ENCODE data around the gene SV2C.

DNA sequence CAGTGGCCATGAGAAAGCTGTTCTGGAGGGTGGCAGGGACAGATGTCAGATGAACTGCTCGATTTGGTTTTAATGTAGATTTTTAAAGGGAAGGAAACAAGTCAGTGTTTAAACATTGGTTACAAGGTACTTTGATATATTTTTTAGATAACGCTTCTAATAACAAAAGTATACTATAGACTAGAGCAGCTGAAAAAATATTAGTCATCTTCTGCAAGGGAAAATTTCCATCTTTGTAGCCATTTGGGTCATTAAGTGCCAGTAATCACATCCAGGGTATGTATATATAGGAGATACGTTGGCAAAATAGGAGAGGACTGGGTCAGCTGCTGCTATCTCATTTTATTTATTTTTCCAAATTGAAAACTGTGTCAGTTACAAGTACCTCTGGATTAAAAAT is 69.0 kb downstream of the SV2C start:
- TF ChIP-seq, protein P1, sequence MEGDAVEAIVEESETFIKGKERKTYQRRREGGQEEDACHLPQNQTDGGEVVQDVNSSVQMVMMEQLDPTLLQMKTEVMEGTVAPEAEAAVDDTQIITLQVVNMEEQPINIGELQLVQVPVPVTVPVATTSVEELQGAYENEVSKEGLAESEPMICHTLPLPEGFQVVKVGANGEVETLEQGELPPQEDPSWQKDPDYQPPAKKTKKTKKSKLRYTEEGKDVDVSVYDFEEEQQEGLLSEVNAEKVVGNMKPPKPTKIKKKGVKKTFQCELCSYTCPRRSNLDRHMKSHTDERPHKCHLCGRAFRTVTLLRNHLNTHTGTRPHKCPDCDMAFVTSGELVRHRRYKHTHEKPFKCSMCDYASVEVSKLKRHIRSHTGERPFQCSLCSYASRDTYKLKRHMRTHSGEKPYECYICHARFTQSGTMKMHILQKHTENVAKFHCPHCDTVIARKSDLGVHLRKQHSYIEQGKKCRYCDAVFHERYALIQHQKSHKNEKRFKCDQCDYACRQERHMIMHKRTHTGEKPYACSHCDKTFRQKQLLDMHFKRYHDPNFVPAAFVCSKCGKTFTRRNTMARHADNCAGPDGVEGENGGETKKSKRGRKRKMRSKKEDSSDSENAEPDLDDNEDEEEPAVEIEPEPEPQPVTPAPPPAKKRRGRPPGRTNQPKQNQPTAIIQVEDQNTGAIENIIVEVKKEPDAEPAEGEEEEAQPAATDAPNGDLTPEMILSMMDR (conservative IDR thresholded peaks at IDR 0.05 in 1 of 2, IDR thresholded peaks at IDR 0.05 in 1 of 2; ENCODE audit: low read depth in 1 of 2, low read length in 2 of 2) = no peak
- TF ChIP-seq EZH2 (IDR thresholded peaks at IDR 0.05; ENCODE audit: low read length, missing control alignments) = no peak

Data from fibroblast of lung (primary cell).